ENCODE measurements around the gene RHOB. TPM values are rescaled to one million over a fixed set of nuclear protein-coding genes. Genes with fewer than 3 reads are reported as not detected.

RHOB gene
- total RNA-seq (ENCODE audit: low replicate concordance) = 16.1 and 28.7 TPM in 2 replicates

DNA sequence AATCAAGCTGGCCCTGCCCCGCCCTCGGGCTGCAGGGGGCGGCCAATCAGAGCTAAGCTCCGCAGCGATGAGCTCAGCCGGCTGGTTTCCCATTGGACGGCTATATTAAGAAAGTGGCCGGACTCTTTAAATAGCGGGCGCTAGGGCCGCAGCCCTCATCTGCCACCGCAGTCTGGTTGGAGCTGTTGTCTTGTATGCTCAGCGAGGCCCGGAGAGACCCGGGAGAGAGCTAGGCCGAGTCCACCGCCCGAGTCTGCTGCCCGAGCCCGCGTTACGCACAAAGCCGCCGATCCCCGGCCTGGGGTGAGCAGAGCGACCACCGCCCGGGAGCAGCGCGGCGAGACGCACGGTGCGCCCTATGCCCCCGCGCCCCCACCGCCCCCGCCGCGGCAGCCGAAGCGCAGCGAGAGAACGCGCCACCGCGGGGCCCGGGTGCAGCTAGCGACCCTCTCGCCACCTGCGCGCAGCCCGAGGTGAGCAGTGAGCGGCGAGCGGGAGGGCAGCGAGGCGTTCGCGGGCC is at the start of gene RHOB:
Gene RHOB (plus strand): TSS at position 158 of the 520 bp plus-strand sequence. CDS start 392 bp downstream, outside the sequence.
- Histone ChIP-seq H3F3A (ENCODE audit: low read depth) (peaks cover 25% of the 10 kb centered on the region), H3K79me2 (ENCODE audit: low read depth) (no peaks in the 10 kb centered on the region), H3K36me3 (no peaks in the 10 kb centered on the region), H3K27me3 (peaks cover 70% of the 10 kb centered on the region), H3K27ac (no peak within 1 kb of the TSS), H3K4me1 (peaks cover 39% of the 10 kb centered on the region), H3K4me2 (peak within 1 kb of the TSS; percentile 83), H3K4me3 (peak within 1 kb of the TSS; percentile 59), H2AFZ (replicated peaks) (peak within 1 kb of the TSS; percentile 51), H4K20me1 (ENCODE audit: low read depth) (peaks cover 31% of the 10 kb centered on the region), H3K9ac (peak within 1 kb of the TSS; percentile 42), H3K9me3 (ENCODE audit: low read depth) (no peaks in the 10 kb centered on the region)
- Mint-ChIP-seq H3K9me3 (no peaks in the 10 kb centered on the region), H3K27me3 (ENCODE audit: insufficient read depth, low read depth) (peaks cover 4% of the 10 kb centered on the region), H3K27ac (peak within 1 kb of the TSS; percentile 74), H3K4me3 (peak within 1 kb of the TSS; percentile 96), H3K4me1 (peaks cover 52% of the 10 kb centered on the region), H3K36me3 (peaks cover 4% of the 10 kb centered on the region)
- TF ChIP-seq EZH2 (IDR thresholded peaks at IDR 0.05) = no peak
- TF ChIP-seq, protein P1, sequence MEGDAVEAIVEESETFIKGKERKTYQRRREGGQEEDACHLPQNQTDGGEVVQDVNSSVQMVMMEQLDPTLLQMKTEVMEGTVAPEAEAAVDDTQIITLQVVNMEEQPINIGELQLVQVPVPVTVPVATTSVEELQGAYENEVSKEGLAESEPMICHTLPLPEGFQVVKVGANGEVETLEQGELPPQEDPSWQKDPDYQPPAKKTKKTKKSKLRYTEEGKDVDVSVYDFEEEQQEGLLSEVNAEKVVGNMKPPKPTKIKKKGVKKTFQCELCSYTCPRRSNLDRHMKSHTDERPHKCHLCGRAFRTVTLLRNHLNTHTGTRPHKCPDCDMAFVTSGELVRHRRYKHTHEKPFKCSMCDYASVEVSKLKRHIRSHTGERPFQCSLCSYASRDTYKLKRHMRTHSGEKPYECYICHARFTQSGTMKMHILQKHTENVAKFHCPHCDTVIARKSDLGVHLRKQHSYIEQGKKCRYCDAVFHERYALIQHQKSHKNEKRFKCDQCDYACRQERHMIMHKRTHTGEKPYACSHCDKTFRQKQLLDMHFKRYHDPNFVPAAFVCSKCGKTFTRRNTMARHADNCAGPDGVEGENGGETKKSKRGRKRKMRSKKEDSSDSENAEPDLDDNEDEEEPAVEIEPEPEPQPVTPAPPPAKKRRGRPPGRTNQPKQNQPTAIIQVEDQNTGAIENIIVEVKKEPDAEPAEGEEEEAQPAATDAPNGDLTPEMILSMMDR (IDR thresholded peaks at IDR 0.05) = no peak
- no peak for TF ChIP-seq EZH2phosphoT487 (IDR thresholded peaks at IDR 0.05)
- DNase-seq (ENCODE audit: low spot score) = peak; percentile 99

DNA sequence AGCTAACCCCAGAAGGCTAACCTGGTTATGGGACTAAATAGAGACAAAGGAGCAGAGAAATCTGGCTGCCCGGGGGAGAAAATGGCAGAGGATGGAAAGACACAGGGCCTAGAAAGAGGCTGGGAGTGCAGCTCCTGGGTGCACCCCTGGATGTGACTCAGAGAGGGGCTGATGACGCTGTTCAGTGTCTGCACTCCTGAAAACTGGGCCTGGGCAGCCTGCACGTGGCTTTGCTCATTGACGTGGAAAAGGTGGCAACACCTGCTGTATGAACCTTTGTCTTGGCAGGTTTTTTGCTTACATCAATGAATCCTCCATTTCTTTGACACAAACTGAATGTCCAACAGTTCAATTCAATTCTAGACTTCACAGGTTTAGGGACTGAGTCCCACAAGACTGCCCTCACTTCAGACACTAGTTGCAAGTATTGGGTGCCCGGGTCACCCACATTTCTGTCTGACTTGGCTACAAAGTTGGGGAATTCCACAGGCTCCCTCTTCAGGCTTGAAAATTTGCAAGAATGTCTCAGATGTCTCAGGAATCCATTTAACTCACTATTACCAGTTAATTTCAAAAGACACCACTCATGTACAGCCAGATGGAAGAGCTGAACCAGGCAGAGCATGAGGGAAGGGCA is 48.9 kb upstream of the RHOB start:
- Mint-ChIP-seq H3K4me3 (no peak overlapping the region), H3K36me3 (no peaks in the 10 kb centered on the region), H3K27me3 (ENCODE audit: insufficient read depth, low read depth) (peaks cover 10% of the 10 kb centered on the region), H3K27ac (no peak overlapping the region), H3K4me1 (no peaks in the 10 kb centered on the region), H3K9me3 (no peaks in the 10 kb centered on the region)
- Histone ChIP-seq H3K27ac (no peak overlapping the region), H2AFZ (replicated peaks) (no peak overlapping the region), H4K20me1 (ENCODE audit: low read depth) (no peaks in the 10 kb centered on the region), H3K4me3 (no peak overlapping the region), H3K36me3 (no peaks in the 10 kb centered on the region), H3K9me3 (ENCODE audit: low read depth) (no peaks in the 10 kb centered on the region), H3K79me2 (ENCODE audit: low read depth) (no peaks in the 10 kb centered on the region), H3K4me1 (no peaks in the 10 kb centered on the region), H3K27me3 (no peaks in the 10 kb centered on the region), H3F3A (ENCODE audit: low read depth) (no peaks in the 10 kb centered on the region), H3K4me2 (no peak overlapping the region), H3K9ac (no peak overlapping the region)
- TF ChIP-seq EZH2phosphoT487 (IDR thresholded peaks at IDR 0.05) (no peak), EZH2 (IDR thresholded peaks at IDR 0.05) (no peak)
- TF ChIP-seq, protein P1 (IDR thresholded peaks at IDR 0.05) = no peak
- DNase-seq (ENCODE audit: low spot score) = no peak

GRCh38 chr2:20398956-20399567 is 47.8 kb upstream of the RHOB start:
- H3K36me3 Mint-ChIP-seq = no peaks in the 10 kb centered on the region
- Histone ChIP-seq H3K27me3 (no peaks in the 10 kb centered on the region), H3F3A (ENCODE audit: low read depth) (no peaks in the 10 kb centered on the region), H3K9ac (no peak overlapping the region), H4K20me1 (ENCODE audit: low read depth) (no peaks in the 10 kb centered on the region), H3K36me3 (no peaks in the 10 kb centered on the region), H3K4me1 (no peaks in the 10 kb centered on the region), H3K79me2 (ENCODE audit: low read depth) (no peaks in the 10 kb centered on the region), H3K9me3 (ENCODE audit: low read depth) (no peaks in the 10 kb centered on the region), H3K27ac (no peak overlapping the region), H3K4me3 (no peak overlapping the region), H2AFZ (replicated peaks) (no peak overlapping the region), H3K4me2 (no peak overlapping the region)
- no peak overlapping the region for H3K27ac Mint-ChIP-seq
- no peak overlapping the region for H3K4me3 Mint-ChIP-seq
- TF ChIP-seq EZH2phosphoT487 (IDR thresholded peaks at IDR 0.05) (no peak), EZH2 (IDR thresholded peaks at IDR 0.05) (no peak)
- TF ChIP-seq, protein P1 (IDR thresholded peaks at IDR 0.05) = no peak
- H3K4me1 Mint-ChIP-seq = no peaks in the 10 kb centered on the region
- H3K27me3 Mint-ChIP-seq (ENCODE audit: insufficient read depth, low read depth) = peaks cover 6% of the 10 kb centered on the region
- no peaks in the 10 kb centered on the region for H3K9me3 Mint-ChIP-seq
- no peak for DNase-seq (ENCODE audit: low spot score)
